HFFc6 (cell line): ENCODE data around the gene CCDC28B. TPM values are rescaled to one million over a fixed set of nuclear protein-coding genes. Genes with fewer than 3 reads are reported as not detected.
"Not testable (repeated sequence)": the region's sequence is repeated elsewhere in the genome, so short reads cannot be mapped to it uniquely, and the experiment has no call there.

ENCODE experiments used
- DNase-seq: peaks from one replicate; pipeline ENCODE4 v3.0.0-alpha.2; 2018
- H3K27ac Mint-ChIP-seq: 2 replicates; pipeline ENCODE4 v1.8.0; 2020; ENCODE audit warnings: mild to moderate bottlenecking, mixed read lengths
- H3K27me3 Mint-ChIP-seq: 2 replicates; pipeline ENCODE4 v1.8.0; 2021; ENCODE audit warnings: mild to moderate bottlenecking, moderate library complexity, mixed read lengths; ENCODE audit not compliant: insufficient read depth
- H3K36me3 Mint-ChIP-seq: 2 replicates; pipeline ENCODE4 v1.8.0; 2021; ENCODE audit warnings: low read depth, mixed read lengths
- H3K4me1 Mint-ChIP-seq: 2 replicates; pipeline ENCODE4 v1.8.0; 2020; ENCODE audit warnings: low read depth, mixed read lengths
- H3K4me3 Mint-ChIP-seq: 2 replicates; pipeline ENCODE4 v1.8.0; 2020; ENCODE audit warnings: mild to moderate bottlenecking, moderate library complexity, mixed read lengths
- H3K9me3 Mint-ChIP-seq: 2 replicates; pipeline ENCODE4 v1.8.0; 2020; ENCODE audit warnings: mild to moderate bottlenecking, mixed read lengths
- long read RNA-seq: library from polyadenylated mRNA; unstranded; transcript quantifications from one replicate; pipeline ENCODE4 v2.0.0, GENCODE V29; 2019
- total RNA-seq, 6 experiments: library from RNA; stranded (reverse); fragmentation: NEBNext Ultra II Directional; extraction: Animal tissue kit (Norgen Biotek cat#: 25700); gene quantifications; 2 replicates in 1 of 6; 3 replicates in 5 of 6; pipeline ENCODE4 v1.2.3, GENCODE V29; 2021
- TF ChIP-seq, protein P1 (sequence below): fragments of 200-600 bp; sonication (generic); IDR thresholded peaks from 2 replicates; pipeline ENCODE4 v1.5.0; 2021; ENCODE audit warnings: antibody characterized with exemption, mild to moderate bottlenecking

Gene CCDC28B
- total RNA-seq, result 10 to 100 TPM; 12.5 to 15.7 (median 15.3) TPM
- long read RNA-seq, transcript CCDC28B-201 (6 exons, 1,089 nt), result major isoform, 17 of 20 reads
- long read RNA-seq, partial matches to known transcripts, result 0 of 20 reads
- long read RNA-seq, other reads (novel, unspliced or antisense), result 3 of 20 reads

- TF ChIP-seq, protein P1, sequence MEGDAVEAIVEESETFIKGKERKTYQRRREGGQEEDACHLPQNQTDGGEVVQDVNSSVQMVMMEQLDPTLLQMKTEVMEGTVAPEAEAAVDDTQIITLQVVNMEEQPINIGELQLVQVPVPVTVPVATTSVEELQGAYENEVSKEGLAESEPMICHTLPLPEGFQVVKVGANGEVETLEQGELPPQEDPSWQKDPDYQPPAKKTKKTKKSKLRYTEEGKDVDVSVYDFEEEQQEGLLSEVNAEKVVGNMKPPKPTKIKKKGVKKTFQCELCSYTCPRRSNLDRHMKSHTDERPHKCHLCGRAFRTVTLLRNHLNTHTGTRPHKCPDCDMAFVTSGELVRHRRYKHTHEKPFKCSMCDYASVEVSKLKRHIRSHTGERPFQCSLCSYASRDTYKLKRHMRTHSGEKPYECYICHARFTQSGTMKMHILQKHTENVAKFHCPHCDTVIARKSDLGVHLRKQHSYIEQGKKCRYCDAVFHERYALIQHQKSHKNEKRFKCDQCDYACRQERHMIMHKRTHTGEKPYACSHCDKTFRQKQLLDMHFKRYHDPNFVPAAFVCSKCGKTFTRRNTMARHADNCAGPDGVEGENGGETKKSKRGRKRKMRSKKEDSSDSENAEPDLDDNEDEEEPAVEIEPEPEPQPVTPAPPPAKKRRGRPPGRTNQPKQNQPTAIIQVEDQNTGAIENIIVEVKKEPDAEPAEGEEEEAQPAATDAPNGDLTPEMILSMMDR, result no peak
- peak; percentile 74 for DNase-seq
- Mint-ChIP-seq H3K27me3 (peaks cover 9% of the 10 kb centered on the region), H3K9me3 (no peaks in the 10 kb centered on the region), H3K27ac (peak within 1 kb of the TSS; percentile 91), H3K36me3 (peaks cover 16% of the 10 kb centered on the region), H3K4me3 (peak within 1 kb of the TSS; percentile 91), H3K4me1 (peaks cover 72% of the 10 kb centered on the region)
Observed at GRCh38 chr1:32200226-32201010, at the start of gene CCDC28B. TSS of gene CCDC28B (plus strand) at chr1:32200595. CDS start at chr1:32201936, 1,341 bp downstream.

- H3K27ac Mint-ChIP-seq, result peak overlapping the region; percentile 82
- TF ChIP-seq, protein P1, result no peak
- peak overlapping the region; percentile 49; the same call in 1 of the 2 replicates for H3K4me3 Mint-ChIP-seq
- H3K36me3 Mint-ChIP-seq, result peaks cover 13% of the 10 kb centered on the region
- H3K27me3 Mint-ChIP-seq, result no peaks in the 10 kb centered on the region
- H3K4me1 Mint-ChIP-seq, result peaks cover 29% of the 10 kb centered on the region
- peaks cover 12% of the 10 kb centered on the region; the same call in 1 of the 2 replicates for H3K9me3 Mint-ChIP-seq
- peak; percentile 51 for DNase-seq
Observed at GRCh38 chr1:32150847-32151246, 49.5 kb upstream of the CCDC28B start.

GRCh38 chr1:32151319-32151787, 49.0 kb upstream of the CCDC28B start:
- Mint-ChIP-seq H3K9me3 (peaks cover 12% of the 10 kb centered on the region; the same call in 1 of the 2 replicates), H3K27me3 (no peaks in the 10 kb centered on the region), H3K4me1 (peaks cover 25% of the 10 kb centered on the region), H3K4me3 (peak overlapping the region; percentile 65), H3K27ac (peak overlapping the region; percentile 82), H3K36me3 (peaks cover 17% of the 10 kb centered on the region)
- DNase-seq, result peak; percentile 76
- TF ChIP-seq, protein P1, result no peak

GRCh38 chr1:32159189-32159588, 41.2 kb upstream of the CCDC28B start:
- Mint-ChIP-seq H3K9me3 (no peaks in the 10 kb centered on the region), H3K4me3 (no peak overlapping the region), H3K36me3 (peaks cover 39% of the 10 kb centered on the region), H3K4me1 (no peaks in the 10 kb centered on the region), H3K27ac (no peak overlapping the region), H3K27me3 (peaks cover 2% of the 10 kb centered on the region; the same call in 1 of the 2 replicates)
- TF ChIP-seq, protein P1, result no peak
- DNase-seq, result no peak

GRCh38 chr1:32163405-32163804, 37.0 kb upstream of the CCDC28B start:
- no peak overlapping the region for H3K27ac Mint-ChIP-seq
- H3K4me3 Mint-ChIP-seq, result no peak overlapping the region
- no peaks in the 10 kb centered on the region for H3K4me1 Mint-ChIP-seq
- no peaks in the 10 kb centered on the region for H3K9me3 Mint-ChIP-seq
- TF ChIP-seq, protein P1, result no peak
- no peaks in the 10 kb centered on the region for H3K27me3 Mint-ChIP-seq
- no peak for DNase-seq
- H3K36me3 Mint-ChIP-seq, result peaks cover 22% of the 10 kb centered on the region

DNA sequence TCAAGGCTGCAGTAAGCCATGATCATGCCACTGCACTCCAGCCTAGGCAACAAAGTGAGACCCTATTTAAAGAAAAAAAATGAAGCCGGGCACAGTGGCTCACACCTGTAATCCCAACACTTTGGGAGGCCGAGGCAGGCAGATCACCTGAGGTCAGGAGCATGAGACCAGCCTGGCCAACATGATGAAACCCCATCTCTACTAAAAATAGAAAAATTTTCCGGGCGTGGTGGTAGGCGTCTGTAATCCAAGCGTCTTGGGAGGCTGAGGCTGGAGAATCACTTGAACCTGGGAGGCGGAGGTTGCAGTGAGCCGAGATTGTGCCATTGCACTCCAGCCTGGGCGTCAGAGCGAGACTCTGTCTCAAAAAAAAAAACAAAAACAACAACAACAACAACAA, 34.8 kb upstream of the CCDC28B start:
- not testable (repeated sequence) for H3K27ac Mint-ChIP-seq, H3K9me3 Mint-ChIP-seq, H3K4me3 Mint-ChIP-seq, H3K27me3 Mint-ChIP-seq, DNase-seq, H3K4me1 Mint-ChIP-seq
- peaks cover 16% of the 10 kb centered on the region for H3K36me3 Mint-ChIP-seq
